GM21786 (cell line): ENCODE results near the gene PARG.
"Not testable (repeated sequence)": the region's sequence is repeated elsewhere in the genome, so short reads cannot be mapped to it uniquely, and the experiment has no call there.

Experiments
- ATAC-seq: cut with Tn5 transposase; IDR thresholded peaks from one replicate; pipeline ENCODE4 v1.9.1; 2021; ENCODE audit not compliant: unreplicated experiment

PARG gene

DNA sequence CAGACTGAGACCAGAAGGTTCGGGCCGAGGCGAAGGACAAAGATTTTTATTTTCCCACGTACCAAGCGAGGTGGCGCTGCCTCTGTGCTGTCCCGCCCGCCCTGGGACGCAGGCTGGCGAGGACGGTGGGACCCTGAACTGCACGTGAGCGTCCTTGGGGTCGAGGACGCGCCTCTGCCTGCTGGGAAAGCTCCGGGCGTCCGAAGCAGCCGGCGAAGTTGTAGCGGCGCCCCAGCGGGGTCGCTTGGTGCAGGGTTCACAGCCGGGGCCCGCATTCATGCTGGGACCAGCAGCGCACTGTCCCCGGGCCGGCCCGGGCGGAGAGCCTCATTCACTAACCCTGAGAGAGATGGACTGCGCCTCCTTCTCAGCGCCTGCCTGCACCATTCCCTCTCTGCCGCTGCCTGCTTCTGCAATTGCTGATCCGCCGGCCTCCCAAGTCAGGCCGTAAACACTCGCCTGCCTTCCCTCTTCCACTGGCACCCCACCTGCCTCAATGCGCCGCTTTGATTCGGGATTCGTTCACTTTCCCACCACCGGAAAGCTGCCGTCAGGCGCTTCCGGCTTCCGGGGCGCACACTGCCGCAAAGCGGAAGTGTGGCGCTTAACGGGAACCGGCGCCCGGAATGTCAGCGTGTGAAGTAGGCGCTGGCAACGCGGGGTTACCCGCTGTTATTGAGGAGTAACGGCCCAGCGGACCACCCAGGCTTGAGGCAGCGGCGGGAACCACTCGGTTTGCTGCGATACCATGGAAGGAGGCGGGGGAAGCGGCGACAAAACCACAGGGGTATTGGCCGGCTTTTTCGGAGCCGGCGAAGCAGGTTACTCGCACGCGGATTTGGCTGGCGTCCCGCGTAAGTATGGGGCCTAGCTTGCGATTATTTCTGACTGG is at the start of gene PARG, which contains the start of gene TIMM23B:
Gene PARG (minus strand): TSS at position 581 of the 892 bp plus-strand sequence. CDS start 302 bp downstream, at position 279.
Gene TIMM23B (plus strand): TSS at position 607 of the 892 bp plus-strand sequence. CDS start 142 bp downstream, at position 749.
- peak; percentile 71 for ATAC-seq

DNA sequence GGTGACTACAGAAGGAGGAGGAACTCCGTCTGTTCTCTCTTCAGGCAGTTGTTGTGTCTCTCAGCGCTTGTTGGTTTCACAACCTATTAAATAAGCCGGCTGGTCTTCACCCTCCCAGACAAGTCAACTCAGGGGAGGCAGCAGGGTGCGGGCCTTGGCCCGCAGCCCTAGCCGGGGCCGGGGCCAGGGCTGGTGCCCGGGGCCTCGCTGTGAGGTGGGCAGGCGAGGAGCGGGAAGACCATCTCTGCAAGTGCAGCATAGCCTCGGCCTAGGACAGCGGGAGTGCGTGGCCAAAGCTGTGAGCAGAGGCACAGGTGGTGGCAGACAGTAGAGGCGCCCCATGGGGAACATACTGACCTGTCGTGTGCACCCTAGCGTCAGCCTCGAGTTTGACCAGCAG is 46.5 kb upstream of the PARG start, which contains the start of gene AGAP6:
Gene AGAP6 (plus strand): TSS at position 31 of the 400 bp plus-strand sequence. CDS start 310 bp downstream, at position 341.
- ATAC-seq = not testable (repeated sequence)

DNA sequence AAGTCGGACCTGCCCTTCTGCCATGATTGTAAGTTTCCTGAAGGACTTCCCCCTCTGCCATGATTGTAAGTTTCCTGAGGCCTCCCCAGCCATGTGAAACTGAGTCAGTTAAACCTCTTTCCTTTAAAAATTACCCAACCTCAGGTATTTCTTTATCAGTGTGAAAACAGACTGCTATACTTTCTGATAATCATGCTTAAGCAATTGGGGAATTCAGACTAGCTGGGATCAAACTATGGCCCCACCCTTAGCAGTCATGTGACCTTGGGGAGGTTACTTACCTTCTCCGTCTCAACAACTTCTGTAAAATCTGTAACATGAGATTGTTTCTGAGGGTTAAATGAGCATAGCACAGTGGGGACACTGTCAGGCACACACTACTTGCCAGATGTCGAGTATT is 45.4 kb upstream of the PARG start:
- not testable (repeated sequence) for ATAC-seq

DNA sequence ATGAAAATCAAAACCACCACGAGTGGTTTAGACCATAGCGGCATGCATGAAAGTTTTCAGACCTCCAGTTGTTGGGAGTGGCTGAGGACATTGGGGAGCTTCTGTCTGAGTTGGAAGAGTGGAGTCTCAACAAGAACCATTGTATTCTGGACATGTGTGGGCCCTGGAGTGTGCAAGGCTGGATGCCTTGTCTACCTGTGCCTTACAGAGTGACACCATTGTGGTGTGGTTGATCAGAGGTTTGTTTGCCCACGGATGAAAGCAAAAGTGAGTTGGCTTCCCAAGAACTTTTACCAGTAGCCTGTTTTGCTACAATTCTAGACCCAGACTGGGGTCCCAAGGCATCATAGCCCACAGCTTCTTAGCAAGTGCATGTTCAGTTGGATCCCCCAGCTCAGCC is 35.9 kb upstream of the PARG start:
- ATAC-seq = not testable (repeated sequence)

DNA sequence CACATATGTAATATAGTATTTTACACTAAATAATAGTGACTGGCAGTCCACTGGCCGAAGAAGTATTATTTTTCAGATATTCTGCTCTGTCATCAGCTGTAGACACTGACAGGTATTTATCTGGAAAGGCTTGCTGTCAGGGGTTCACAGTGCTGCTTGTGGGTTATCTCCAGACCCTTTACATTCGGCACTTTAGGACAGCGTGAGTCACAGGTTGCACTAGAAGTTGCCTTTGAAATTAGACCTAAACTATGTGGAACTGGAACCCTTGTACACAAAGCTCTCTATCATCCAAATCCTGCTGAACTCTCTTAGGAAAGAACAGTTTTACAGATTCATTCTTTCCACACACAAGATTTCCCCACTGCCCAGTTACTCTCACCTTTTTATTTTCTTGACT is 30.3 kb upstream of the PARG start:
- ATAC-seq = not testable (repeated sequence)

DNA sequence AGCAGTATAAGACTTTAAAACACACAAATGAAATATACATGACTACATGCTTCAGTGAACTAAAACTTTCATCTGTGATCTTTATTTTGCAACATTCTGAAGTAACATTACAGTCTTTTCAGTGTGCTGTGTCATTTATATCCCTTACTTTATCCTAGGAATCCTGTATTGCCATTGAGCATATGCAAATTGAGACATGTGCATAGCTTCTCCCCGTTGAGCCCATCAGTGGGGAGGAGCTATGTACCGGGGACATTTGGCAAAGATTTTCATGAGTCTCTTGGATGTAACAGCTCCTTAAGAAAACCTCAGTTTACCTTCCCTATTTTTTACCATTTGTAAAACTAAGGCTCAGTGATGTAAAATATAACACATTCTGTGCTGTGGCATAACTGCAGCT is 29.6 kb upstream of the PARG start:
- ATAC-seq = not testable (repeated sequence)

DNA sequence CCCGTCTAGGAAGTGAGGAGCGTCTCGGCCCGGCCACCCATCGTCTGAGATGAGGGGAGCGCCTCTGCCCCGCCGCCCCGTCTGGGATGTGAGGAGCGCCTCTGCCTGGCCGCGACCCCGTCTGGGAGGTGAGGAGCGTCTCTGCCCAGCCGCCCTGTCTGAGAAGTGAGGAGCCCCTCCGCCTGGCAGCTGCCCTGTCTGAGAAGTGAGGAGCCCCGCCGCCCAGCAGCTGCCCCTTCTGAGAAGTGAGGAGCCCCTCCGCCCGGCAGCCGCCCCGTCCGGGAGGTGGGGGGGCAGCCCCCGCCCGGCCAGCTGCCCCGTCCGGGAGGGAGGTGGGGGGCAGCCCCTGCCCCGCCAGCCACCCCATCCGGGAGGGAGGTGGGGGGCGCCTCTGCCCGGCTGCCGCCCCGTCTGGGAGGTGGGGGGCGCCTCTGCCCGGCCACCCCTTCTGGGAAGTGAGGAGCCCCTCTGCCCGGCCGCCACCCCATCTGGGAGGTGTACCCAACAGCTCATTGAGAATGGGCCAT is 28.6 kb upstream of the PARG start:
- ATAC-seq = not testable (repeated sequence)

DNA sequence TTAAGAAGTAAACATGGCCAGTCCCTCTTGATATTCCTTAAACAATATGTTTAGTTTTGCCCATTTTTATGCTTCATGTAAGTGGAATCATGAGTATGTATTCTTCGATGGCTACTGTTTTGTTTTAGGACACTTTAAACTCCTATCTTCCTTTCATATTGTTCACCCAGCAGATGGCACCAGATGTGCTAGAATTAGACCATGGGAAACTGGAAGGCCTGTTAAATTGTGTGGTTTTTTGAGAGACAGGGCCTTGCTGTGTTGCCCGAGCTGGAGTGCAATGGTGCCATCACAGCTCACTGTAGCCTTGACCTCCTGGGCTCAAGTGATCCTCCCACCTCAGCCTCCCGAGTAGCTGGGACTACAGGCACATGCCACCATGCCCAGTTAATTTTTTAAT is 11.3 kb upstream of the PARG start:
- not testable (repeated sequence) for ATAC-seq

DNA sequence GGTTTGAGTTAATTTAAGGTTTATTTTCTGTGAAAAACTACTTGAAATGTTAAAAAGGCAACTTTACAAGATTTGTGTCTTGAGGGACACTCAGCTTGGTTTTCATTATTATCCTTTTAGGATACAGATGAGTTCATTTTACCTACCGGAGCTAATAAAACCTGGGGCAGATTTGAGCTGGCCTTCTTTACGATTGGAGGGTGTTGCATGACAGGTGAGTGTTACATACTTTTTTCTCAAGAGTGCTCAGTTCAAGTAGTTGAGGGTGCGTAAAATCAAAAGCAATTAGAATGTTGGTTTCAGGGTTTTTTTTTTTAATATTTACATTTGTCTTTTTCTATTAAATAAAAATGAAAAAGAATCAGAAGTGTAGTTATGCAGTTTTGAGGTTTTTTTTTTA is 10.2 kb upstream of the PARG start:
- ATAC-seq = not testable (repeated sequence)

DNA sequence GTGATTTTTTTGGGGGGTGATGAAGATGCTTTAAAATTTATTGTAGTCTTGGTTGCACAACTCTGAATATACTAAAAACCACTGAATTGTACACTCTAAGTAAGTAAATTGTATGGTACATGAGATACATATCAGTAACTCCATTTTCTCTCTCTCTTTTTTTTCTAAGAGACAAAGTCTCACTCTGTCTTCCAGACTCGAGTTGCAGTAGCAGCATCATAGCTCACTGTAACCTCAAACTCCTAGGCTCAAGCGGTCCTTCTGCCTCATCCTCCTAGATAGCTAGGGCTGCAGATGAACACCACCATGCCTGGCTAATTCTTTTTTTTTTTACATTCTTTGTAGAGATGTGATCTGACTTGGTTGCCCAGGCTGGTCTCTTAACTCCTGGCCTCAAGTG is 6.9 kb upstream of the PARG start:
- ATAC-seq = not testable (repeated sequence)

DNA sequence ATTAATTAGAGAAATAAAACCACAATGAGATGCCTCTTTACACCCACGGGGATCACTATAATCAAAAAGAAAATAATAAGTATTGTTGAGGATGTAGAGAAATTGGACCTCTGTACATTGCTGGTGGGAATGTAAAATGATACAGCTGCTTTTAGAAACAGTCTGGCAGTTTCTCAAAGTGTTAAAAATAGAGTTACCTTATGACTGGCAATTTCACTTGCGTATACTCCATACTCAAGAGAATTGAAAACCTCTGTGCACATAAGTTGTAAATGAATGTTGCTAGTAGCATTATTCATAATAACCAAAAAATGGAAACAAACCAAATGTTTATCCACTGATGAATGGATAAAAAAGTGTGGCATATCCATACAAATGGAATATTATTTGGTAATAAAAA is 6.3 kb upstream of the PARG start:
- ATAC-seq = peak; percentile 91

DNA sequence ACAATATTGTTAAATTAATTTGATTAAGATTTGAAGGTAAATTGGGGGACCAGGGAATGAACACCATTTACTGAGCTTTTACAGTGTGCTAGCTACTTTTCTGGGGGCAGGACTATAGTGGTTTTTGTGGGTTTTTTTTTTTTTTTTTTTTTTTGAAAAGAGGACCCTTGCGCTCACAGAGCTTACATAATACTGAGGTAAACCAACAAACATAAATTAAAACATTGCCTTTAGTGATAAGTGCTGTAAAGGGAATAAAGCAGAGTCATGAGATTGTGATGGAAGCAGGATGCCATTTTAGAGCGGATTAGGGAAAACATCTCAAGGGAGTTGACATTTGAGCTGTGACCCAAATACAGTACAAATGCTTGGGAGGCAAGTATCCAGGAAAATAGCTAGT is 1.8 kb upstream of the PARG start:
- ATAC-seq = not testable (repeated sequence)

DNA sequence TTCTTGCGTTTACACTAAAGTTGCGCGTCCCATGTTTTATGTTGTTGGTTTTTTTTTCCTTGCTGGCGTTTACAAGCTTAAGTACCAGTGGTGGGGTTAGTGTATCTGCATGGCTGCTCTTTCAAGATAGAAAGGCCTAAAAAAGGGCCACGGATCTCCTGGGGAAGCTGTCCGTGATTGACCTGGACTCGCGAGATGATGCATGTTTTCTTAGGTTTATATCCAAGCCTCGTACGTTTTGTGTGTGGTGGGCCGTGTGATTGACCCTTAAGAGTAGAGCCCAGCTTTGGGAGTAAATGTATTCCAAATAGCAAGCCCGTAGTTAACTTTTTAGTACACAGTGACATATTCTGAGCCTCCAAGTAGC is 495 bp upstream of the PARG start:
- peak; percentile 5 for ATAC-seq

DNA sequence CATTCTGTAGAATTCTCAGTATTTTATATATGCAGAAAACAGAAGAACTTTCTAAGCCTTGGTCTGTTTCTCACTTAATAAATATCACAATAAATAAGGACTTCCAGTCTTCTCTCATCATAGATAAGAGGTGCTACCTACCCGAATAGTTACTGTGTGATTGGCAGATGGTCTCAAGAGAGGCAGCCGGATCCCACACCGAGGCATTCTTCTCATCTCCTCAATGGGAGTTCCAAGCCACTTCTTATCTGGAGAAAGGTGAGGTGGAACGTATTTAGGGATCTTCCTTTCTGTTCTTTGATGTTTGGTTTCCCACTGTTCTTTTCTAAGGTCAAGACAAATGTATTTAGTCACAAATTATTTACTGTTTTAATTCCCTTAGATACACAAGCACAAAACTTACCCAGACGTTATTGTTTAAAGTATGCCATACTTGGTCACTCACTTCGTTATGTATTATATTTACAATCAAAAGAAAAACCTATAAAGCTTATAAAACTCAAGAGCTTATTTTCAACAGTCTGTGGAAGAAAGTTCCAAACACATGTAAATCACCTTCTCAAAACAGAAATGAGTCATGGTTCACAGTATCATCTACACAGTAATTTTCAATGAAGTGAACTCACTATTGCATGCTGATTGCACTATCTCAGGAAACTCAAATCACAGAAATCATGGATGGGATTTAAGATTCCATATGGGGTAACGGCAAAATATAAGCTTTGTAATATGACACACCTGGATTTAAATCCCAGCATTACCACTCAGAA is 9.7 kb downstream of the PARG start:
- not testable (repeated sequence) for ATAC-seq

DNA sequence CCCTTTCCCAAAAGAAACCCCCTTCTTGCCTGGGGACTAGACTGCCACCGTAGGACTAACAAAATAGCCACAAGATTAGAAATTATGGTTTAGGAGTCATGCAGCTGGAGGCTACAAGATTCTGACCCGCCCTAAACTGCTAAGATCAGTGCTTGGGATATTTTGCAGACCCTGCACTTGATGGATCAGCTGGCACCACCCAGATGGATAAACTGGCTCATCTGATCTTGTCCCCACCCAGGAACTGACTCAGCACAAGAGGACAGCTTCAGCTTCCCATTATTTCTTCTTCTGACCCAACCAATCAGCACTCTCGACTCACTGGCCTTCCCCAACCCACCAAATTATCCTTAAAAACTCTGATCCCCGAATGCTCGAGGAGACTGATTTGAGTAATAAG is 10.6 kb downstream of the PARG start:
- ATAC-seq = not testable (repeated sequence)

DNA sequence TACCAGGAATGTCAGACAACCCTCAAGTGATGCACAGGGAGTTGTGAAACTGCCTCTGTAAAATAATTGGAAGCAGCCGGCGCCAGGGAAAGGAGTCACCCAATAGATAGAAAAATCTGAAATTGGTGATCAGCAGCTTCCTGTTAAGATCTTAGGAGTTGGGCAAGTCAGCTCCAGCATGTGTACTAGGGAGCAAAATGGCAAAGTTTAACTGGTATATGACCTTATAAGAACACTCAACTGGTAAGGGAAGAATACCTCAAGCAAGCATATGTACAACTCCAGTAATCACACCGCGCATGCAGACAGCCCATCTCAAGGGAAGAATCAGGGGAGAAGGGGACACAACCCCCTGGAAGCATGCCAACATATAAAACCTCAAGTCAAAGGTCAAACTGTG is 18.3 kb downstream of the PARG start:
- ATAC-seq = not testable (repeated sequence)

DNA sequence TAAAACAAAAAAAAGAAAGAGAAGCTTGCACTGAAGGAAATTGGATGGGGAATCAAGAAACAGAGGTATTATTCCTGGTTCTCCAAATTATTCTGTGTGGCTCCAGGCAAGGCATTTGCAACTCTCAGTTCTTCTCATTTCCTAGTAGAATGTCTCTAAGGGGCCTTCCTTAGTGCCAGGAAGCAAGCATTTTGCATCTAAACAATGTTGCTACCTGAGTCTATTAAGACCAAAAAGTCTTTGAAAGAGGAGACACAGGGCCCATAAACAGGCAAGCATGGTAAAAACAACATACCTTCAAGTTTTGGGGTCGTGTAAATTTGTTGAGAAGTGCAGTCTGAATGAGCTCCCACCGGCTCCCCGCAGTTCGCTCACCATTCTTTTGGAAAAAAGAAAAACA is 19.8 kb downstream of the PARG start:
- not testable (repeated sequence) for ATAC-seq

DNA sequence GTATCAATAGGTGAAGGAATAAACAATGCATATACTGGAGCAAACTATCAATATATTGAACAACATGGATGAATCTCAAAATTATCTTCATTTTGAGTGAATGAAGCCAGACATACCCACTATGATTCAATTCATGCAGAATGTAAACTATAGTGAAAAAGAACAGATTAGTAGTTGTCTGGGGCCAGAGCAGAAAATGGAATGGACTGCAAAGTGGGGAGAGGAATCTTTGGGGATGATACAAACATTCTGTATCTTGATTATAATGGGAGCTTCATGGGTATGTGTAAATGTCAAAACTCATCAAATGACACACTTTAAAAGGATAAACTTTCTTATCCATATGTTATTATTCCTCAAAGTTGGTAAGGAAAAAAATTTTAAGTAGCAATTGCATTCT is 23.9 kb downstream of the PARG start:
- ATAC-seq = not testable (repeated sequence)

DNA sequence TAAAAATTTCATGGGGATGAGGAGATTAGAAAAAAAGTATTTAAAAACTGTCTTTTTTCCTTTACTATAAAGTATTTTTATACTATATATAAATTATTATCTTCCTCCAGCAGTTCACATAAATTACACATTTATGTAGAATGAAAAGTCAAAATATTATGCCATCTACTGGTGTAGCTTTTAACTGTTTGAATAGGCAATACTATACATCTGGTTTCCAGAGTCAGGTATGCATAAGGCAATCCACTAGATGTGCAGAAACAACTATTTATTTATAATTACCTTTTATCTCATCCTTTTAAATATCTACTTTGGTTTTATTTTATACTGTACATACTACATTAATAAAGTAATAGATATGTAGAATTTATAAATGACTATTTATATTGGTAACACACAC is 25.4 kb downstream of the PARG start:
- not testable (repeated sequence) for ATAC-seq

DNA sequence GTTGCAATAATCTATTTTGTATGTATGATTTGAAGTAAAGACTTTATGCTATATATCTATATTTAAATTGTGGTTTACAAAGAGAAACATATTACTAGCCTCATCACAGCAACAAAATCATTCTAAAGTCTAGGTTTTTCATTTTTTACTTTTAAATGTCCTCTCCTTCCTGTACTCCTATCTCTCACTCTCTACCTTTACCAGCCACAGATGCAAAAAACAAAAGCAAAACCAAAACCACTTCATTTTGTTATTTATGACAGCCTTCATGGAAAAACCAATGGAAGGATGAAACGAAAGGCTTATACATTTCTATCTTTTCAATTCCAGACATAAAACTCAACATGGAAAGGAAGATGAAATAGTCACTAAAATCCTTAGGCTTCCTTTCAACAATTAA is 31.5 kb downstream of the PARG start:
- ATAC-seq = not testable (repeated sequence)
